Astrocyte (in vitro differentiated cells and primary cell): ENCODE measurements around the gene DCP1B.

Experiments used
- CTCF ChIP-seq: IDR thresholded peaks from 2 replicates; pipeline ENCODE4 v1.5.1; 2011; ENCODE audit warnings: low read depth, mild to moderate bottlenecking, inconsistent platforms, low read length, moderate library complexity; ENCODE audit not compliant: insufficient read depth
- EZH2 ChIP-seq: IDR thresholded peaks from 2 replicates; pipeline ENCODE4 v1.6.1; 2012; ENCODE audit warnings: mild to moderate bottlenecking, low read length, inconsistent platforms; ENCODE audit not compliant: insufficient read depth

GRCh38 chr12:1933342-1934051 is 70.8 kb downstream of the DCP1B start:
- TF ChIP-seq CTCF: no peak
- TF ChIP-seq EZH2: no peak
